ENCODE data around the gene HTRA3. TPM values are rescaled to one million over a fixed set of nuclear protein-coding genes. Genes with fewer than 3 reads are reported as not detected.

HTRA3 gene
- total and polyA plus RNA-seq, 2 of the 8 experiments (the other 6 are each of a cell fraction or from before 2014, with no cell fraction given) = 3.2 to 5.8 TPM

DNA sequence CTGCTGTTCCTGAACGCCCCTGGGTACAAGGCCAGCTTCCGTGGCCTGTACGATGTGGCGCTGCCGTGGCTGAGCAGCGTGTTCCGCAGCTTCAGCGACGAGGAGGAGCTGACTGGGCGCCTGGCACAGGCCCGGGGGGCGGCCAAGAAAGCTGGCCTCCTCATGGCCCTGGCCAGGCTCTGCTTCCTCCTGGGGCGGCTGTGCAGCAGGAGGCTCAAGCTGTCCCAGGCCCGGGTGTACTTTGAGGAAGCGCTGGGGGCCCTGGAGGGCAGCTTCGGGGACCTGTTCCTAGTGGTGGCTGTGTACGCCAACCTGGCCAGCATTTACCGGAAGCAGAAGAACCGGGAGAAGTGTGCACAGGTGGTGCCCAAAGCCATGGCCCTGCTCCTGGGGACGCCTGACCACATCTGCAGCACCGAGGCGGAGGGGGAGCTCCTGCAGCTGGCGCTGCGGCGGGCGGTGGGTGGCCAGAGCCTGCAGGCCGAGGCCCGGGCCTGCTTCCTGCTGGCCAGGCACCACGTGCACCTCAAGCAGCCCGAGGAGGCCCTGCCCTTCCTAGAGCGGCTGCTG lies 42.3 kb upstream of the HTRA3 start:
- Histone ChIP-seq H3K9me3 (ENCODE audit: insufficient read depth in 2 of 2, low read depth in 1 of 2, low read length in 1 of 2) (no peaks in the 10 kb centered on the region), H3K4me3 (ENCODE audit: extremely low read depth in 1 of 4, insufficient read depth in 2 of 4, low read depth in 3 of 4, low read length in 4 of 4) (no peak overlapping the region), H3K27ac (ENCODE audit: low read depth, low read length) (no peak overlapping the region), H4K20me1 (replicated peaks in 1 of 2; ENCODE audit: control insufficient read depth in 1 of 2, insufficient read depth in 2 of 2, low read length in 2 of 2) (no peaks in the 10 kb centered on the region), H4K91ac (replicated peaks; ENCODE audit: insufficient read length, low read length) (peak overlapping the region; percentile 83), H3K79me2 (ENCODE audit: control insufficient read depth in 1 of 2, insufficient read depth in 2 of 2, low read length in 2 of 2) (no peaks in the 10 kb centered on the region), H2BK5ac (ENCODE audit: low read depth, low read length) (peak overlapping the region; percentile 60; the same call in 1 of the 2 replicates), H3K56ac (replicated peaks; ENCODE audit: insufficient read length, low read depth, low read length) (no peak overlapping the region), H3K23me2 (ENCODE audit: low read depth, low read length) (no peaks in the 10 kb centered on the region; the same call in 1 of the 2 replicates), H3K18ac (ENCODE audit: extremely low read depth, low read length) (peak overlapping the region; percentile 32), H3K4me1 (replicated peaks in 1 of 4; ENCODE audit: control insufficient read depth in 3 of 4, insufficient read depth in 4 of 4, low read length in 3 of 4) (peaks cover 6 to 17% (median 11%) of the 10 kb centered on the region in 4 experiments), H2BK120ac (replicated peaks; ENCODE audit: low read depth, low read length) (peak overlapping the region; percentile 87), H3K14ac (ENCODE audit: insufficient read length) (no peak overlapping the region), H4K5ac (ENCODE audit: insufficient read length, low read depth, low read length) (no peak overlapping the region), H3K36me3 (ENCODE audit: control insufficient read depth in 2 of 4, insufficient read depth in 4 of 4, low read length in 3 of 4) (no peaks in the 10 kb centered on the region), H3K9ac (replicated peaks in 1 of 4; ENCODE audit: extremely low read depth in 1 of 4, low read depth in 3 of 4, low read length in 3 of 4) (no peak overlapping the region), H3K4ac (replicated peaks; ENCODE audit: insufficient read length, low read depth, low read length) (peak overlapping the region; percentile 85), H4K8ac (ENCODE audit: extremely low read depth, insufficient read depth, low read length) (peak overlapping the region; percentile 25; the same call in 1 of the 2 replicates), H2BK12ac (ENCODE audit: low read depth, low read length) (0 out of 2 replicates have a peak overlapping the region, but pooled peaks have one; percentile 62), H2BK20ac (ENCODE audit: low read length) (peak overlapping the region; percentile 86; the same call in 1 of the 2 replicates), H3K27me3 (replicated peaks in 1 of 4; ENCODE audit: control insufficient read depth in 3 of 4, extremely low read depth in 1 of 4, insufficient read depth in 3 of 4, low read length in 3 of 4) (no peaks in the 10 kb centered on the region; a peak in 1 of 7 replicates), H2AK5ac (ENCODE audit: low read depth, low read length) (no peak overlapping the region), H3K23ac (ENCODE audit: insufficient read length) (no peak overlapping the region), H2AFZ (ENCODE audit: low read length) (no peak overlapping the region), H3K4me2 (ENCODE audit: insufficient read depth in 1 of 2, low read depth in 2 of 2, low read length in 2 of 2) (no peak overlapping the region), H3K79me1 (ENCODE audit: low read depth, low read length) (no peaks in the 10 kb centered on the region), H2BK15ac (ENCODE audit: low read length) (no peak overlapping the region; the same call in 1 of the 2 replicates)
- no peak for FAIRE-seq
- WGBS, 2 experiments (ENCODE audit: extremely low coverage in 1 of 2, insufficient coverage in 1 of 2, insufficient read length in 1 of 2, insufficient replicate concordance in 2 of 2, low coverage in 1 of 2, low lambda C conversion rate in 2 of 2, missing lambda C conversion rate in 1 of 2) = 90% methylated on average over 27 of the region's 31 CpGs; no CpG with 5 or more reads in 1 of the 2 experiments
- no peak for DNase-seq (ENCODE audit: low read depth in 1 of 2, low spot score in 2 of 2)
- POLR2A ChIA-PET (ENCODE audit: partially characterized antibody) = interaction anchor here (1.5 kb wide), 1 partner anchor 15 kb away, joined by 4 read pairs; no protein-coding TSS in a partner anchor
- CTCF ChIA-PET (ENCODE audit: partially characterized antibody) = interaction anchor here (0.9 to 5.3 kb wide), 8 partner anchors 10 to 175 kb away, joined by 3 to 27 read pairs (median 6); no protein-coding TSS in a partner anchor
- TF ChIP-seq GTF2F1 (IDR thresholded peaks at IDR 0.05; ENCODE audit: borderline replicate concordance, low read depth, low read length) (no peak), SIRT6 (IDR thresholded peaks at IDR 0.05; ENCODE audit: low read length) (no peak), FOSL1 (IDR thresholded peaks at IDR 0.05; ENCODE audit: insufficient read depth, low read depth, low read length) (no peak), KDM4A (IDR thresholded peaks at IDR 0.05; ENCODE audit: low read depth, low read length, severe bottlenecking) (no peak), EP300 (IDR thresholded peaks at IDR 0.05; ENCODE audit: borderline replicate concordance in 1 of 2, low read depth in 2 of 2, low read length in 2 of 2) (no peak), MAFK (IDR thresholded peaks at IDR 0.05; ENCODE audit: low read depth, low read length) (no peak), NRF1 (IDR thresholded peaks at IDR 0.05; ENCODE audit: low read depth, low read length) (no peak), SRF (IDR thresholded peaks at IDR 0.05; ENCODE audit: low read depth, low read length) (no peak)
- TF ChIP-seq, protein P1, sequence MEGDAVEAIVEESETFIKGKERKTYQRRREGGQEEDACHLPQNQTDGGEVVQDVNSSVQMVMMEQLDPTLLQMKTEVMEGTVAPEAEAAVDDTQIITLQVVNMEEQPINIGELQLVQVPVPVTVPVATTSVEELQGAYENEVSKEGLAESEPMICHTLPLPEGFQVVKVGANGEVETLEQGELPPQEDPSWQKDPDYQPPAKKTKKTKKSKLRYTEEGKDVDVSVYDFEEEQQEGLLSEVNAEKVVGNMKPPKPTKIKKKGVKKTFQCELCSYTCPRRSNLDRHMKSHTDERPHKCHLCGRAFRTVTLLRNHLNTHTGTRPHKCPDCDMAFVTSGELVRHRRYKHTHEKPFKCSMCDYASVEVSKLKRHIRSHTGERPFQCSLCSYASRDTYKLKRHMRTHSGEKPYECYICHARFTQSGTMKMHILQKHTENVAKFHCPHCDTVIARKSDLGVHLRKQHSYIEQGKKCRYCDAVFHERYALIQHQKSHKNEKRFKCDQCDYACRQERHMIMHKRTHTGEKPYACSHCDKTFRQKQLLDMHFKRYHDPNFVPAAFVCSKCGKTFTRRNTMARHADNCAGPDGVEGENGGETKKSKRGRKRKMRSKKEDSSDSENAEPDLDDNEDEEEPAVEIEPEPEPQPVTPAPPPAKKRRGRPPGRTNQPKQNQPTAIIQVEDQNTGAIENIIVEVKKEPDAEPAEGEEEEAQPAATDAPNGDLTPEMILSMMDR (IDR thresholded peaks at IDR 0.05; ENCODE audit: control extremely low read depth in 1 of 3, insufficient read depth in 1 of 3, low read depth in 1 of 3, low read length in 3 of 3) = no peak

Data from H1 (cell line).